ENCODE data around the gene EYS.

Gene EYS

GRCh38 chr6:65112435-65112834, 594.6 kb downstream of the EYS start:
- Histone ChIP-seq H3K27me3 (ENCODE audit: control insufficient read depth, insufficient read depth, low read length) (no peaks in the 10 kb centered on the region), H3K27ac (no peak overlapping the region), H3K79me2 (no peaks in the 10 kb centered on the region), H3K4me2 (ENCODE audit: low read length) (no peak overlapping the region), H3K4me3 (ENCODE audit: low read depth, low read length) (no peak overlapping the region), H3K4me1 (no peaks in the 10 kb centered on the region), H3K9me3 (ENCODE audit: control insufficient read depth, low read length) (no peaks in the 10 kb centered on the region), H3K36me3 (ENCODE audit: control insufficient read depth, insufficient read depth, low read length) (no peaks in the 10 kb centered on the region), H3K9ac (no peak overlapping the region), H2AFZ (no peak overlapping the region)
- TF ChIP-seq, protein P1, sequence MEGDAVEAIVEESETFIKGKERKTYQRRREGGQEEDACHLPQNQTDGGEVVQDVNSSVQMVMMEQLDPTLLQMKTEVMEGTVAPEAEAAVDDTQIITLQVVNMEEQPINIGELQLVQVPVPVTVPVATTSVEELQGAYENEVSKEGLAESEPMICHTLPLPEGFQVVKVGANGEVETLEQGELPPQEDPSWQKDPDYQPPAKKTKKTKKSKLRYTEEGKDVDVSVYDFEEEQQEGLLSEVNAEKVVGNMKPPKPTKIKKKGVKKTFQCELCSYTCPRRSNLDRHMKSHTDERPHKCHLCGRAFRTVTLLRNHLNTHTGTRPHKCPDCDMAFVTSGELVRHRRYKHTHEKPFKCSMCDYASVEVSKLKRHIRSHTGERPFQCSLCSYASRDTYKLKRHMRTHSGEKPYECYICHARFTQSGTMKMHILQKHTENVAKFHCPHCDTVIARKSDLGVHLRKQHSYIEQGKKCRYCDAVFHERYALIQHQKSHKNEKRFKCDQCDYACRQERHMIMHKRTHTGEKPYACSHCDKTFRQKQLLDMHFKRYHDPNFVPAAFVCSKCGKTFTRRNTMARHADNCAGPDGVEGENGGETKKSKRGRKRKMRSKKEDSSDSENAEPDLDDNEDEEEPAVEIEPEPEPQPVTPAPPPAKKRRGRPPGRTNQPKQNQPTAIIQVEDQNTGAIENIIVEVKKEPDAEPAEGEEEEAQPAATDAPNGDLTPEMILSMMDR (IDR thresholded peaks at IDR 0.05), result no peak

DNA sequence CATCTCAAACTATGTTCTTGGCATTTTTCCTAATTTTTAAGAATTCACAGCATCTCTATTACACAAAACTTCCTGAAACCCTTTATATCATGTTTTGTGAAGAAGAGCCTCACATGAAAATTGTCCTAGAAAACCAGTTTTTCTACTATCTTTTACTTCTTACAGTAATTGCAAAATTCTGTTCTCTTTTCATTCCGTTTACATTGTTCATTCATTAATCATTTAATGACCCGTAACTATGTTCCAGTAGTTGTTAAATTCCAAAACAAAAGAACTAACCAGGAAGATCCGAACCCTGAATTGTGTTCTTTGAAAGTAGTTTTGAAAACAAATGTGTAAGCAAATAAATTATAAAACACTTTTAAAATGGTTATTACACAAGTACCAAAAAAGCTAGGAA, 597.0 kb downstream of the EYS start:
- Histone ChIP-seq H3K4me2 (ENCODE audit: low read length) (no peak overlapping the region), H3K27me3 (ENCODE audit: control insufficient read depth, insufficient read depth, low read length) (no peaks in the 10 kb centered on the region), H3K9ac (no peak overlapping the region), H3K4me3 (ENCODE audit: low read depth, low read length) (no peak overlapping the region), H3K36me3 (ENCODE audit: control insufficient read depth, insufficient read depth, low read length) (no peaks in the 10 kb centered on the region), H3K9me3 (ENCODE audit: control insufficient read depth, low read length) (no peaks in the 10 kb centered on the region), H2AFZ (no peak overlapping the region), H3K79me2 (no peaks in the 10 kb centered on the region), H3K27ac (no peak overlapping the region), H3K4me1 (no peaks in the 10 kb centered on the region)
- TF ChIP-seq, protein P1 (IDR thresholded peaks at IDR 0.05), result no peak

DNA sequence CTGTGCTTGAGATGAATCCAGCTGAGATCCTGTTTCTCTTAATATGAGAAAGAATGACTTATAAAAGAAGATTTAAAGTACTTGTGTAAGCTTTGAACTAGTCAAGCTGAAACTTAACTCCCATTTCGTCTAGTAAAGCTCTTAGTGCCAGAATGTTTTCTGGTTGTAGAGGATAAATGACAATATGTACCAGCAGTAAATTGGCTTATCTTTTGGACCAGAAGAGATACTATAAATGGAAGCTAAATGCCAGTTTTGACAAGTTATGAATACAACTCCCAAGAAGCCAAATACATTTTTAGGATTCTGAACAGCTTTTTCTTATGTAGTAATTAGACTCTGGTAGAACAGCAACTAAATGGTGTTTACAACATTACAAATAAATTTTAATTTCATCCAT, 608.7 kb downstream of the EYS start:
- Histone ChIP-seq H3K4me1 (no peaks in the 10 kb centered on the region), H3K79me2 (no peaks in the 10 kb centered on the region)

DNA sequence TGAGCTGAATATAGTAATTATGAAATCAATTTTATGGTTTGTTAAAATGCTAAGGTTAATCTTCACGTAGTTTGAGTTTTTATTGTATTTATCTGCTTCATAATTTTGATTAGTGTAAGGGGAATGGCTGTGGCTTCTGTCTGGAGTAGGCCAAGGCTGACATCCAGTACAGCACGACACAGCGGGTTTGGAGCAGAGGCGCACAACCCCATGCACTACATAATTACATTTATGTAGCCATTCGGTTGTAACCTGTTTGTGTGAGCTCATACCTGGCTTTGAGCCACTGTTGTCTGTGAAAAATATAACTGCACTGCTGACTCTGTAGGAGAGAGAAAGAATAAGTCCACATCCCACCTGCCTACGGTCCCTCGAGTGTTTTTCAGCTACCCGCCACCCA, 615.5 kb downstream of the EYS start:
- no peaks in the 10 kb centered on the region for H3K4me1 ChIP-seq
- no peaks in the 10 kb centered on the region for H3K27me3 ChIP-seq (ENCODE audit: control insufficient read depth, insufficient read depth, low read length)
- H3K79me2 ChIP-seq, result no peaks in the 10 kb centered on the region
- H3K27ac ChIP-seq, result no peak overlapping the region
- no peak overlapping the region for H2AFZ ChIP-seq
- no peak overlapping the region for H3K9ac ChIP-seq
- no peak overlapping the region for H3K4me3 ChIP-seq (ENCODE audit: low read depth, low read length)
- TF ChIP-seq, protein P1 (IDR thresholded peaks at IDR 0.05), result no peak
- H3K9me3 ChIP-seq (ENCODE audit: control insufficient read depth, low read length), result peaks cover 3% of the 10 kb centered on the region
- no peak overlapping the region for H3K4me2 ChIP-seq (ENCODE audit: low read length)
- no peaks in the 10 kb centered on the region for H3K36me3 ChIP-seq (ENCODE audit: control insufficient read depth, insufficient read depth, low read length)

More for the DNA sequence above, 608.7 kb downstream of the EYS start:
- H3K4me2 ChIP-seq (ENCODE audit: low read length), result no peak overlapping the region
- no peak overlapping the region for H3K4me3 ChIP-seq (ENCODE audit: low read depth, low read length)
- no peak overlapping the region for H2AFZ ChIP-seq
- H3K36me3 ChIP-seq (ENCODE audit: control insufficient read depth, insufficient read depth, low read length), result no peaks in the 10 kb centered on the region
- no peak overlapping the region for H3K27ac ChIP-seq
- TF ChIP-seq, protein P1 (IDR thresholded peaks at IDR 0.05), result no peak
- H3K9ac ChIP-seq, result no peak overlapping the region
- no peaks in the 10 kb centered on the region for H3K27me3 ChIP-seq (ENCODE audit: control insufficient read depth, insufficient read depth, low read length)
- peaks cover 3% of the 10 kb centered on the region for H3K9me3 ChIP-seq (ENCODE audit: control insufficient read depth, low read length)

- no peaks in the 10 kb centered on the region for H3K9me3 ChIP-seq (ENCODE audit: control insufficient read depth, low read length)
- H3K79me2 ChIP-seq, result no peaks in the 10 kb centered on the region
- H3K27me3 ChIP-seq (ENCODE audit: control insufficient read depth, insufficient read depth, low read length), result no peaks in the 10 kb centered on the region
- H3K36me3 ChIP-seq (ENCODE audit: control insufficient read depth, insufficient read depth, low read length), result no peaks in the 10 kb centered on the region
- no peaks in the 10 kb centered on the region for H3K4me1 ChIP-seq
- TF ChIP-seq, protein P1 (IDR thresholded peaks at IDR 0.05), result no peak
- no peak overlapping the region for H3K4me2 ChIP-seq (ENCODE audit: low read length)
- no peak overlapping the region for H3K9ac ChIP-seq
- no peak overlapping the region for H3K4me3 ChIP-seq (ENCODE audit: low read depth, low read length)
- H3K27ac ChIP-seq, result no peak overlapping the region
- no peak overlapping the region for H2AFZ ChIP-seq
Observed at GRCh38 chr6:65088575-65088974, 618.5 kb downstream of the EYS start.

All from parathyroid adenoma (tissue), 2 donors.